ENCODE results near the gene OR1L1.

Gene OR1L1

DNA sequence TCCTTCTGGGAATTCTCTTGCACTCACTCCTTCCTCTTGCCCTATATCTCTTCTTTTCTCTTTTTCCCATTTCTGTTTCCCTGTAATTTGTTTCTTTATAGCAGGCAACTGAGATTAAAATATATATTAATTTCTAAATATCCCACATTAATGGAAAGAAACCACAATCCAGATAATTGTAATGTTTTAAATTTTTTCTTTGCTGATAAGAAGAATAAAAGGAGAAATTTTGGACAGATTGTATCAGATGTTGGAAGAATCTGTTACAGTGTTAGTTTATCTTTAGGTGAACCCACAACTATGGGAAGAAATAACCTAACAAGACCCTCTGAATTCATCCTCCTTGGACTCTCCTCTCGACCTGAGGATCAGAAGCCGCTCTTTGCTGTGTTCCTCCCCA is at the start of gene OR1L1:
Gene OR1L1 (plus strand): TSS at position 301 of the 400 bp plus-strand sequence. CDS start 0 bp downstream, at position 301.
- DNase-seq (ENCODE audit: low read depth, low spot score), result no peak

DNA sequence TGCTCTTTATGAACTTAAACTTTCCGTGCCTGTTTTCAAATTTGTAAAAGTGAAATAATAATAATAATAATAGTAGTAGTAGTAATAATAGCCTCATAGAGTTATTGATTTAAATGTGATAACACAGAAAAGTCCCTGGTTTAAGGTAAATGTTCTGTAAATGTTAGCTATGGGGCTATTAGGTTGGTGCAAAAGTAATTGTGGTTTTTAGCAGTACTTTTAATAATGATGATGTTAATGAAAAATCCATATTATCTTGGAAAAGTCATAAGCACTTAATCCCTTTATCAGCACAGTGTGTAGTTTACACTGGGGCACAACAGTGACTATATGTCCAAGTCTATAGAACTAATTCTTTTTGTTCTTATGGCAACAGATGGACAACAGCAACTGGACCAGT is 47.2 kb upstream of the OR1L1 start, which contains the start of gene OR1Q1:
Gene OR1Q1 (plus strand): TSS at position 377 of the 400 bp plus-strand sequence. CDS start 0 bp downstream, at position 377.
- DNase-seq (ENCODE audit: low read depth, low spot score), result no peak

- no peak for DNase-seq (ENCODE audit: low read depth, low spot score)
These were observed 41.5 kb upstream of the OR1L1 start for GRCh38 chr9:122619996-122620395.

- DNase-seq (ENCODE audit: low read depth, low spot score), result no peak
These were observed 19.3 kb upstream of the OR1L1 start for GRCh38 chr9:122642226-122642625.

DNA sequence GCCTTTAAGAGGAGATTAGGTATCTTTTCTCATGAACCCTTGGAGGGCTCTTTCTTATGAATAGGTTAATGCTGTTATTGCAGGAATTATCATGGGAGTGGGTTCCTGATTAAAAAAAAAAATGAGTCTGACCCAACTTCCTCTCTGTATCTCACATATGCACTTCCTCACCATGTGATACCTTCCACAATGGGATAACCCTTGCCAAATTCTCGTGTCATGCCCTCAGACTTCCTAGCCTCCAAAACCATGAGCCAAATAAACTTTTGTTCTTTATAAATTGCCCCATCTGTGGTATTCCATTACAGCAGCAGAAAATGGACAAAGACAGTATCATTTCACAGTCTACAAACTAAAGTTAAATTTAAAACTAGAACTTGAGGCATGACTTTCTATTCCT is 5.1 kb upstream of the OR1L1 start:
- DNase-seq (ENCODE audit: low read depth, low spot score), result no peak

DNA sequence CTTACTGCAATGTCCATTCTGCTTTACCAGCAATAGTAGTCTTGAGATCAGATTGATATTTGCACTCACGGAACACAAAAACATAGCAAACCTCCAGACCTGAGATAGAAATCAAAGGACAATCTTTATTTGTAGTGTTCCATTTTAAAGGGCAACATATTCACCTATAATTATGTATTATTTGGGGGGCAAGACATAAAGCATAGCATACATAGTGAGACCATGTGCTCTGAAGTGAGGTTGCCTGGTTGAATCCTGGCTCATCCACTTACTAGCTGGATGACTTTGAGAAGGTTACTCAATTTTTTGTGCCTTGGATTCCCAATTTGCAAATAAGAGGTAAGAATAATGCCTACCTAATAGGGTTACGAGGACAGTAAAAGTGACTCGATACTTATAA is 4.0 kb upstream of the OR1L1 start, which contains the start of gene OR1B1:
Gene OR1B1 (minus strand): TSS at position 101 of the 400 bp plus-strand sequence.
- DNase-seq (ENCODE audit: low read depth, low spot score), result no peak

DNA sequence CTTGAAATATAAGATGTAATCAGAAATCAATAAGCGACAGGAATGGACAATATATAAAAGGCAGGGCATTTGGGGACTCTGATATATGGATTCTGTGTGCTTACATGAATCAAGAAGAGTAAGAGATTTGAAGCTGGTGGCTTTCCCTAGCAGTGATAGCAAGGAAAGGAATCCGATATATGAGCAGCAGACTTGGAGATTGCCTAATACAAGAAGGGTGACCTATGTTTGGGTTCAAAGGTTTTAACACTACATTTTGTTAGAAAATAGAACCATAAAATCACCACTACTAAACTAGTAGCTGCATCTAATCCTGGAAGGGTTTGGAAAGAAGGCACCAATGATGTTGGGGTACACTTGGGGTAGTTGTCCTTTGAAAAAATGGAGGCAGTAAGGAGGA is 11.0 kb downstream of the OR1L1 start:
- no peak for DNase-seq (ENCODE audit: low read depth, low spot score)

DNA sequence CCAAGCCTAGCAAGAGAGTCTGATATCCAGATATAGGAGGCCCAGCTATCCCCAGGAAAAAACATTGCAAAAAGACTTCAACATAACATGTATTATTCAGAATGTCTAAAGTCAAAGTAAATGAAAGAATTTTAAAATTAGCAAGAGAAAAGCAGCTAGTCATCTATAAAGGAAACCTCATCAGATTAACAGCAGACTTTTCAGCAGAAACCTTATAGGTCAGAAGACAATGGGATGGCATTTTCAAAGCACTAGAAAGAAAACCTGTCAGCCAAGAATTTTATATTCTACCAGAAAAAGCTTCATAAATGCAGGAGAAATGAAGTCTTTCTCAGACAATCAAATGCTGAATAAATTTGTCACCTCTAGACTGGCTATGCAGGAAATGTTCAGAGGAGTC is 23.3 kb downstream of the OR1L1 start:
- DNase-seq (ENCODE audit: low read depth, low spot score), result no peak

- no peak for DNase-seq (ENCODE audit: low read depth, low spot score)
These were observed 34.2 kb downstream of the OR1L1 start for GRCh38 chr9:122695696-122696095.

Data from iPS DF 19.7 (cell line).